22Rv1 (cell line): Measurements from ENCODE around the gene SIL1.

ENCODE experiments used
- CTCF ChIP-seq: fragments of 450-650 bp; IDR thresholded peaks from 2 replicates; pipeline ENCODE4 v1.5.1; 2017; ENCODE audit warnings: mild to moderate bottlenecking
- ZFX ChIP-seq: fragments of 450-650 bp; IDR thresholded peaks from 2 replicates; pipeline ENCODE4 v1.6.1; 2017; ENCODE audit warnings: antibody characterized with exemption, borderline replicate concordance

DNA sequence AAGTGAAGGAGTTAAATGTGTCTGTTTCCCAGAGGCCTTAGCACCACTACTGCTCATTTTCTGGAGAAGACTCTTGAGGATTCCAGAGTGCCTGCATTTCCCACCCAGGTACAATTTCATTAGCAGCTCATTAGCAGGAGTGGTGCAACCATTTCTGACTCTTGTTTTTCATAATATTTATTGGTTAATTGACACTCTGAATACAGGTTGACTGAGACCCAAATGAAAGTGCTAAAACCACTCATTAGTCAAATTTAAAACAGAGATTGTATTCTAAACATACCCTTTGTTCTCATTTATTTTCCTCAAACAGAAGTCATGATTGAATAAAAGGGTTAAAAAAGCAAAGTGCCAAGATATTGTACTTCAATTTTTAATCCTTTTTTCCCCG, 134.5 kb downstream of the SIL1 start:
- TF ChIP-seq CTCF: no peak
- TF ChIP-seq ZFX: no peak
